Activated naive CD4-positive, alpha-beta T cell treated with anti-CD3 and anti-CD28 coated beads, Interleukin-2, amount 10 ng/mL, durations not matched to agents 7 days and 5 days (primary cell): ENCODE measurements around the gene BCAR3.

Experiments
- CTCF ChIA-PET: fragments of 350-600 bp; sonication (Branson Sonifier 250); formaldehyde crosslinking; loops from one replicate; lab custom pipeline; 2021; ENCODE audit warnings: antibody characterized with exemption; lab: Charles Lee
- DNase-seq: peaks from one replicate; pipeline ENCODE4 v3.0.0-alpha.2; 2020
- H3K27ac Mint-ChIP-seq: one replicate; pipeline ENCODE4 v1.8.0; 2021; ENCODE audit warnings: mild to moderate bottlenecking, moderate library complexity, mixed read lengths
- H3K27me3 Mint-ChIP-seq: one replicate; pipeline ENCODE4 v1.8.0; 2021; ENCODE audit warnings: mild to moderate bottlenecking, mixed read lengths
- H3K36me3 Mint-ChIP-seq: one replicate; pipeline ENCODE4 v1.8.0; 2021; ENCODE audit warnings: mixed read lengths
- H3K4me1 Mint-ChIP-seq: one replicate; pipeline ENCODE4 v1.8.0; 2021; ENCODE audit warnings: mixed read lengths
- H3K4me3 Mint-ChIP-seq: one replicate; pipeline ENCODE4 v1.8.0; 2021; ENCODE audit warnings: mild to moderate bottlenecking, moderate library complexity, mixed read lengths
- H3K9me3 Mint-ChIP-seq: one replicate; pipeline ENCODE4 v1.8.0; 2021; ENCODE audit warnings: mixed read lengths

The BCAR3 gene

DNA sequence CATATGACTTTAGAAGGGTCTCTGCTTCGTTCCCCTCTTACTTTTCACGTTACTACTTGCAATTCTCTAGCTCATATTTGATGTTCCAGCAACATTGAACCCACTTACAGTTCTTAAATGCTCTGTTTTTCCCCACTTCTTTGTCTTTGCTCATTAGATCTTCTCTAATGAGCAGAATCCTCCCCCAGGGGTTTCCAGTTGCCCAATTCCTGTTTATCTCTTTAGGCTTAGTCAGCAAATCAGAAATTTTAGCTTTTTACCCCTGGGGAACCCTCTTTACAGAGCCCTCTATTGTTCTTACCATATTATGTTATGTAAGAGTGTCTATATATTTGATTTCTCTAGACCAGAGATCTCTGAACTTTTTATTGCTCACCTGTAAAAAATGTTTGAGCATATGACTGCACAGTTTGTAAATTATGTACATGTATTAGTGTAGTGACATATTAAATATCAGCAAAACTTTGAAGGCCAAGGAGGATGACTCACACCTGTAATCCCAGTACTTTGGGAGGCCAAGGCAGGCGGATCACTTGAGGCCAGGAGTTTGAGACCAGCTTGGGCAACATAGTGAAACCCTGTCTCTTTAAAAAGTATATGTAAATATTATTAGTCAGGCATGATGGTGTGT lies 162.3 kb downstream of the BCAR3 start:
- Mint-ChIP-seq H3K9me3 (no peaks in the 10 kb centered on the region), H3K4me3 (no peak overlapping the region), H3K36me3 (no peaks in the 10 kb centered on the region), H3K27ac (no peak overlapping the region), H3K4me1 (no peaks in the 10 kb centered on the region), H3K27me3 (peaks cover 7% of the 10 kb centered on the region)
- no peak for DNase-seq
- CTCF ChIA-PET: interaction anchor here (0.9 kb wide), 1 partner anchor 13 kb away, joined by 3 read pairs; no protein-coding TSS in a partner anchor

DNA sequence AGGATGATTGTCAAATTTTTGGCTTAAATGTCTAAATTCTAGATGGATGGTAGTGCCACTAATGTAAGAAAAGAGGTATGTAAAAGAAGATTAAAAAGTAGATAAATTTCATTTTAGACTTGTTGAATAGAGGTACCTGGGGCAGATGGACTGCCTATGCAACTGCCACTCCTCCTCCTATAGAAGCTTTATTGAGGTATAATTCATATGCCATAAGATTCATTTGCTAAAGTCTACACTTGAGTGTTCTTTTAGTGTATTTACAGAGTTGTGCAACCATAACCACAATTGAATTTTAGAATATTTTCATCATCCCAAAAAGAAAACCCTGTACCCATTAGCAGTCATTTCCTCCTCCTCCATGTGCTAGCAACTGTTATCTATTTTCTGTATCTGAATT lies 163.1 kb downstream of the BCAR3 start:
- H3K36me3 Mint-ChIP-seq: no peaks in the 10 kb centered on the region
- CTCF ChIA-PET: no interaction called here
- no peak for DNase-seq
- no peaks in the 10 kb centered on the region for H3K9me3 Mint-ChIP-seq
- H3K4me3 Mint-ChIP-seq: no peak overlapping the region
- H3K4me1 Mint-ChIP-seq: no peaks in the 10 kb centered on the region
- H3K27me3 Mint-ChIP-seq: peaks cover 7% of the 10 kb centered on the region
- no peak overlapping the region for H3K27ac Mint-ChIP-seq

DNA sequence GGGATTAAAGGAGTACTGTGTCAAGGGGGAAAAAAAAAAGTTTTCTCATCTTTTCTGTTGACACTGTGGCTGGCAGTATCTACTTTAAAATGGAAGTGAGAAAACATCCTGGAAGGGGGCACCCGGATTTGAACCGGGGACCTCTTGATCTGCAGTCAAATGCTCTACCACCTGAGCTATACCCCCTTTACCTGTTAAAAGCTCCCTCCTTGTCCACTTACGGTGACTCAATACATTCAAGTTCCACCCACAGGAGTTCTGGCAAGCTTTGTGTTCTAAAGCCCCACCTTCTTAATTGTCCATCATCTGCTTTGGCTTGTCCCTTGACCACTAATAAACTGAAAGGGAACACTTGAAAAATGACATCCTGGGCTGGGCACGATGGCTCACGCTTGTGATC lies 165.5 kb downstream of the BCAR3 start:
- H3K9me3 Mint-ChIP-seq: no peaks in the 10 kb centered on the region
- H3K4me1 Mint-ChIP-seq: no peaks in the 10 kb centered on the region
- H3K4me3 Mint-ChIP-seq: no peak overlapping the region
- DNase-seq: no peak
- H3K27ac Mint-ChIP-seq: no peak overlapping the region
- CTCF ChIA-PET: no interaction called here
- H3K36me3 Mint-ChIP-seq: no peaks in the 10 kb centered on the region
- peaks cover 7% of the 10 kb centered on the region for H3K27me3 Mint-ChIP-seq
